Brain microvascular endothelial cell (primary cell): ENCODE measurements around the gene KCNQ5.

Experiments
- DNase-seq: peaks from one replicate; pipeline ENCODE4 v3.0.0-alpha.2; 2020
- H3K27ac ChIP-seq: fragments of 250-450 bp; sonication (Bioruptor Pico); 2 replicates; pipeline ENCODE4 v1.5.1; 2020; ENCODE audit warnings: mild to moderate bottlenecking, moderate library complexity
- H3K27me3 ChIP-seq: fragments of 250-450 bp; sonication (Bioruptor Pico); replicated peaks from 2 replicates; pipeline ENCODE4 v1.5.1; 2020; ENCODE audit warnings: mild to moderate bottlenecking
- H3K36me3 ChIP-seq: fragments of 250-450 bp; sonication (Bioruptor Pico); replicated peaks from 2 replicates; pipeline ENCODE4 v1.5.1; 2020; ENCODE audit warnings: mild to moderate bottlenecking
- H3K4me3 ChIP-seq: 2 replicates; pipeline ENCODE4 v1.5.1; 2011; ENCODE audit warnings: low read depth, mild to moderate bottlenecking, control low read depth, low read length, moderate library complexity
- in situ Hi-C: cut with HindIII; loops from 2 replicates; pipeline ENCODE4 v1.10.0; 2017; ENCODE audit warnings: low sequenced_read_pairs, low pct_ligation_motif_present
- TF ChIP-seq, protein P1 (sequence below): IDR thresholded peaks from 2 replicates; pipeline ENCODE4 v1.5.1; 2011; ENCODE audit warnings: low read depth, mild to moderate bottlenecking, moderate library complexity, low read length, control low read depth, inconsistent platforms; ENCODE audit errors: missing control alignments

KCNQ5 gene

DNA sequence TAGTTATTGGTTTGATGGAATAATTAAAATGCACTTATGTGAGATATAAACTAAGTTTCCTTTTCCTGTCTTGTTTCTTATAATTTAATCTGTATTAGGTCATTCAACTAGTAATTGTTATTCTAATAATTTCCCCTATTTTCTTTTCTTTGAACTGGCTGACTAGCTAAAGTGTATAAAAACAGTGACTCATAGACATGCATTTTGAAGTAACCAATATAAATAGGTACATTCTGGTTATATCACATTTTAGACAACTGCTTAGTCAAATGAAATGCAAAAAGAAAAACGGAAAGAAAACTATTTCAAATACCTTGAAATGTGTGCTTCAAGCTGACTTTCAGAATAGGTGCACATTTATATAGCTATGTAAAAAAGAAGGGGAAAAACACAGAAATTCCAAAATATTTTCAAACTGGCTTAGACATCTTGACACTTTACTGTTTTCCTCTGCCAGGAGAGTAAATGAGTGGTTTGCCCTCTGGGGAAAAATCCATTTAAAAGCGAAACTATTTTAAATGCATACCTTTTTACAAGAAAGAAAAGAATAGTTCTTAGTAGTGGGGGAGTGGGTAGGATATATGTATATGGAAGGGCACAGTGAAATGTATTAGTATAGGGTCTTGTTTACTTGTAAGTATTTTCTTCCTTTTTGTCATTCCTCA, 28.3 kb downstream of the KCNQ5 start:
- no peaks in the 10 kb centered on the region for H3K27me3 ChIP-seq
- H3K27ac ChIP-seq: peak overlapping the region; percentile 39
- H3K36me3 ChIP-seq: no peaks in the 10 kb centered on the region
- DNase-seq: no peak
- TF ChIP-seq, protein P1, sequence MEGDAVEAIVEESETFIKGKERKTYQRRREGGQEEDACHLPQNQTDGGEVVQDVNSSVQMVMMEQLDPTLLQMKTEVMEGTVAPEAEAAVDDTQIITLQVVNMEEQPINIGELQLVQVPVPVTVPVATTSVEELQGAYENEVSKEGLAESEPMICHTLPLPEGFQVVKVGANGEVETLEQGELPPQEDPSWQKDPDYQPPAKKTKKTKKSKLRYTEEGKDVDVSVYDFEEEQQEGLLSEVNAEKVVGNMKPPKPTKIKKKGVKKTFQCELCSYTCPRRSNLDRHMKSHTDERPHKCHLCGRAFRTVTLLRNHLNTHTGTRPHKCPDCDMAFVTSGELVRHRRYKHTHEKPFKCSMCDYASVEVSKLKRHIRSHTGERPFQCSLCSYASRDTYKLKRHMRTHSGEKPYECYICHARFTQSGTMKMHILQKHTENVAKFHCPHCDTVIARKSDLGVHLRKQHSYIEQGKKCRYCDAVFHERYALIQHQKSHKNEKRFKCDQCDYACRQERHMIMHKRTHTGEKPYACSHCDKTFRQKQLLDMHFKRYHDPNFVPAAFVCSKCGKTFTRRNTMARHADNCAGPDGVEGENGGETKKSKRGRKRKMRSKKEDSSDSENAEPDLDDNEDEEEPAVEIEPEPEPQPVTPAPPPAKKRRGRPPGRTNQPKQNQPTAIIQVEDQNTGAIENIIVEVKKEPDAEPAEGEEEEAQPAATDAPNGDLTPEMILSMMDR: no peak
- no peak overlapping the region for H3K4me3 ChIP-seq
- in situ Hi-C loops: no loop called here

DNA sequence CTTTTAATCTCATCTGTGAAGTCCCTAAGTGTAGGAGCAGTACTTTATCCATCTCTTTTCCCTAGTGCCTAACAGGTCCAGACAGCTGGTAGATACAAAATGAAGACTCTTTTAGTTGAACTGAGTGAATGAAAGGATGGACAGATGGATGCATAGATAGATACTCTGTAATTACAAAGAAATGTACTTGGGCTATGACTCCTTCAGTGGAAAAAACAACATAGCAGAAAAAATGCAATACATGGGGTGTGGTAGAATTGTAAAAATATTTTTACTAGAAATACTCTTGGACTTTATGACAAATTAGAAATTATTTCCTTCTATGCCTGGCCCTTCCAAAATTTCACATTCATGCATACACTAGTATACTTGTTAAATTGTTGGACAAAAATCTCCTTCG, 29.3 kb downstream of the KCNQ5 start:
- in situ Hi-C loops: no loop called here
- Histone ChIP-seq H3K36me3 (no peaks in the 10 kb centered on the region), H3K27ac (no peak overlapping the region), H3K27me3 (no peaks in the 10 kb centered on the region), H3K4me3 (no peak overlapping the region)
- TF ChIP-seq, protein P1: no peak
- no peak for DNase-seq

DNA sequence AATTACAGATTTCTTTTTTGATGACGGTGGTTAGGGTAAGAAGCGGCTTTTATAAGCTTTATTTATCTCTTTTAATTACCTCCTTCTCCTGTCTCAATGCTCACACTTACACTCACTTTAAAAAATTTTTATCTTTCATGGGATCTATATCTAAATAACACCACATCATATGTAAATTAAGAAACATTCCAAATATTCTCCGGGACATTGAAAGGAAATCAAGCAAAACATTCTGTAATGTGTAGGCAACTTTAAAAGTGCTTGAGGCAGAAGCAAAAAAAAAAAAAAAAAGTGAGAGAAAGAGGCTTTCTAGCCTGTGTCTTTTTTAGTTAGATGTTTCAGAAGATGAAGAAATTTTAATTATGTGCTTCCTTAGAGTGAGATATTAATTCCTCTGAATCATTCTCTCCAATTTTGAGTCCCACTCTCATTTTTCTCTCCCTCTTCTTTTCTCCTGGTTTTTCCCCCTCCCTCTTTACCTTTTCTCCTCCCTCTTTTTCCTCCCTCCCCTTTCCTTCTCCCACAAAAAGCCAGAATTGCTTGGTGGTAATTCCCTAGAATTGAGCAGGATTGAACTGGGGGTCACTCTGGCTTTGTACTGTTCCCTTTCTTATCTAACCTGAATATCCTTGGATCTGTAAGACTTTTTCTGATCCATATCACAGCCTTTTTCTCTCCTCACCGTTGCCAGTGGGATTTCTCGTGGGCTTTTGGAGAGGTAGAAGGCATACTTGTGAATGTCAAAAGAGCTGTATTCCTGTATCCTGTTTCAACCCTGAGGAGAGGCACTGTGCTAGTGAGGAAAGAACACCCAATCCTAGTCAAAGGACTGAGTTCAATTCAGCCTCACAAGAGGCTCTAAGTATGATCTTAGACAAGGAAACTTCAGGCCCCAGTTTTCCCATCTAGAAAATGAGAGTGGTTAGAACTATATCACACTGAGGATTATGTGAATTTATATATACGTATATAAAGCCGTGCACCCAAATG, 30.4 kb downstream of the KCNQ5 start:
- no peaks in the 10 kb centered on the region for H3K36me3 ChIP-seq
- TF ChIP-seq, protein P1: no peak
- H3K27ac ChIP-seq: no peak overlapping the region
- H3K4me3 ChIP-seq: no peak overlapping the region
- no peaks in the 10 kb centered on the region for H3K27me3 ChIP-seq
- in situ Hi-C loops: no loop called here
- DNase-seq: no peak

DNA sequence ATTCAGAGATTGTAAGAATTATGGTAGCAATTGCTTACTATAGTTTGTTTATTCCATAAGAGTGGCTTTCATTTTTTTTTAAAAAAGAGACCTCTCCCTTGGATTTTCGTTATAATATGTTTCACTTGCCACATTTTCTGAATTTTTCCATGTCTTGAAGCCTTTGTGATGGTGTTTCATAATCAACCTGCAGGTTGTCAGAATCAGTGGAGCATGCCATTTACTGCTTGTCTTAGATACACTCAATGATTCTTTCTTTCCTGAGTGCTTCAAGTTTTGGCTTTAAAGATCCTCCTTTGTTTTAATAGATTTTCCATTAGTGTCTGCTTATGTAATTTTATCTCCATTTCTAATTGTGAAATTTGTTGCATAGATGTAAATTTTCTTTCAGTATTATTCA, 31.2 kb downstream of the KCNQ5 start:
- no peaks in the 10 kb centered on the region for H3K27me3 ChIP-seq
- TF ChIP-seq, protein P1: no peak
- H3K4me3 ChIP-seq: no peak overlapping the region
- DNase-seq: no peak
- in situ Hi-C loops: no loop called here
- H3K27ac ChIP-seq: no peak overlapping the region
- H3K36me3 ChIP-seq: no peaks in the 10 kb centered on the region

DNA sequence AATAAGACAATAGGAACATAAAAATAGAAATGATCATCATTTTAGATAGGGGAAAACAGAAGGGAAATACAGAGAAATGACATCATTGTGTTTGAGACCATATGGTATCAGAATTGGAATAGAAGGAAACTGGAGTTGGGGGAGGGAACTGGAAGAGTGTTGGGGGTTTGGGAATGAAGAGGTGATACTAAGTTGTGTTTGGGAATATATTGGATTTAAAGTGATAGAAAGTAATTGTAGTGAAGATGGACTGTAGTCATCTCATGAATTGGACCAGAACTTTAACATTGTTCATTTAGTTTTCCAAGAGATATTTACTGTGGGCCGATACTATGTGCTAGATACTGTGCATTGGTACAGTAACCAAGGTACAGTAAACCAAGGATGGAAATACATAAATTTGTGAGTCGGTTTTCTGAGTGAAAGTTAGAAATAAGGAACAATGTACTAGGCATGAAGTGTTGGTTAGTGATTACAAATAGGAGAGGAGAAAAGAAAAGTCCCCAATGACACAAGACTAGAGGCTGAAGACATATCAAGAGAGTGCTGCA, 32.3 kb downstream of the KCNQ5 start:
- Histone ChIP-seq H3K36me3 (no peaks in the 10 kb centered on the region), H3K27me3 (no peaks in the 10 kb centered on the region), H3K4me3 (no peak overlapping the region), H3K27ac (no peak overlapping the region)
- TF ChIP-seq, protein P1: no peak
- in situ Hi-C loops: no loop called here
- DNase-seq: no peak
